Tibial artery (tissue), 4 donors: ENCODE measurements around the gene C14orf119.

Experiments
- DNase-seq, 2 donors: peaks; one replicate each; pipeline ENCODE4 v3.0.0-alpha.2; 2019
- H3K27ac ChIP-seq, 2 donors: fragments of 200-600 bp; sonication (generic) in 1 of 2; 1 replicate in 1 of 2; 2 replicates in 1 of 2; pipeline ENCODE4 v1.5.1; 2018 to 2019; ENCODE audit warnings: mild to moderate bottlenecking in 1 of 2
- H3K27me3 ChIP-seq, 2 donors: fragments of 200-600 bp; sonication (generic) in 1 of 2; one replicate each; pipeline versions ENCODE4 v1.5.1 to v1.6.0; 2016 to 2019
- H3K36me3 ChIP-seq, 3 donors: fragments of 200-600 bp; sonication (generic) in 2 of 3; one replicate each; pipeline ENCODE4 v1.5.1; 2016 to 2019; ENCODE audit warnings: mild to moderate bottlenecking in 2 of 3
- H3K4me1 ChIP-seq, 4 donors: fragments of 200-600 bp; sonication (generic) in 2 of 4; 1 replicate in 3 of 4; 2 replicates in 1 of 4; pipeline ENCODE4 v1.5.1; 2016 to 2019
- H3K4me3 ChIP-seq, 2 donors: fragments of 200-600 bp; sonication (generic) in 1 of 2; 1 replicate in 1 of 2; 2 replicates in 1 of 2; pipeline ENCODE4 v1.5.1; 2018 to 2019; ENCODE audit warnings: mild to moderate bottlenecking in 2 of 2
- H3K9me3 ChIP-seq, 3 donors: fragments of 200-600 bp; sonication (generic) in 1 of 3; one replicate each; pipeline ENCODE4 v1.5.1; 2016 to 2019
- CTCF ChIP-seq, 2 experiments: fragments of 200-600 bp in 1 of 2; fragments of 450-650 bp in 1 of 2; IDR thresholded peaks; one replicate each; pipeline ENCODE4 v1.5.1; 2017 to 2019; ENCODE audit warnings: antibody characterized with exemption in 2 of 2, mild to moderate bottlenecking in 1 of 2, moderate library complexity in 1 of 2
- intact Hi-C: fragments of 100-400 bp; cut with DNase I; formaldehyde crosslinking; loops from one replicate; pipeline ENCODE4 v1.15.0; 2023; ENCODE audit warnings: low total_unique reads

Gene C14orf119

DNA sequence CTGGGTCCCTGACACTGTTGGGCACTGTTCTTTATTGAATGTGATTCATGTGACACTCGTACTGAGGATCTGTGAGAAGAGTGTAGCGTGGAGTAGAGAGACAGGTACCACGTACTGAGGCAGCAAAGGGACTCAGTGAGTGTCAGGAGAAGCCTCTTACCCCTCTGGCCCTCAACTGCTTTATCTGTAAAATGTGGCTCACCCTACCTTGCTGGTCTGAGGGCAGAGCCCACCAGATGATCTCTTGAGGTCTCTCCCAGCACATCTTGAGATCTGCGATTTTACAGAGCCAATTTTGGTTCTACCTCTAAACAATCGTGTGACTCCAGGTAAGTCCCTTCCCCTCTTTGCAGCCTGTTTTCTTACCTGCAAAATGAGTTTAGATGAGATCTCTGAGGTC, 20.6 kb downstream of the C14orf119 start:
- H3K4me1 ChIP-seq, result peaks cover 0 to 7% (median under 1%) of the 10 kb centered on the region in 4 donors
- no peak overlapping the region for H3K27ac ChIP-seq
- H3K36me3 ChIP-seq, result no peaks in the 10 kb centered on the region
- H3K9me3 ChIP-seq, result no peaks in the 10 kb centered on the region
- no peak for DNase-seq
- no peak for TF ChIP-seq CTCF (IDR thresholded peaks at IDR 0.05)
- intact Hi-C loops, result no loop called here
- H3K27me3 ChIP-seq, result peaks cover 0 to 34% of the 10 kb centered on the region in 2 donors
- no peak overlapping the region for H3K4me3 ChIP-seq

- intact Hi-C loops, result no loop called here
- TF ChIP-seq CTCF (IDR thresholded peaks at IDR 0.05), result no peak
- Histone ChIP-seq H3K36me3 (no peaks in the 10 kb centered on the region), H3K27ac (no peak overlapping the region), H3K9me3 (no peaks in the 10 kb centered on the region), H3K4me3 (no peak overlapping the region), H3K4me1 (peaks cover 0 to 17% (median 8%) of the 10 kb centered on the region in 4 donors), H3K27me3 (peaks cover 0 to 26% of the 10 kb centered on the region in 2 donors)
- DNase-seq, result peak in 1 of 2 donors; percentile 62
These were observed 22.2 kb downstream of the C14orf119 start for GRCh38 chr14:23117371-23118020.

DNA sequence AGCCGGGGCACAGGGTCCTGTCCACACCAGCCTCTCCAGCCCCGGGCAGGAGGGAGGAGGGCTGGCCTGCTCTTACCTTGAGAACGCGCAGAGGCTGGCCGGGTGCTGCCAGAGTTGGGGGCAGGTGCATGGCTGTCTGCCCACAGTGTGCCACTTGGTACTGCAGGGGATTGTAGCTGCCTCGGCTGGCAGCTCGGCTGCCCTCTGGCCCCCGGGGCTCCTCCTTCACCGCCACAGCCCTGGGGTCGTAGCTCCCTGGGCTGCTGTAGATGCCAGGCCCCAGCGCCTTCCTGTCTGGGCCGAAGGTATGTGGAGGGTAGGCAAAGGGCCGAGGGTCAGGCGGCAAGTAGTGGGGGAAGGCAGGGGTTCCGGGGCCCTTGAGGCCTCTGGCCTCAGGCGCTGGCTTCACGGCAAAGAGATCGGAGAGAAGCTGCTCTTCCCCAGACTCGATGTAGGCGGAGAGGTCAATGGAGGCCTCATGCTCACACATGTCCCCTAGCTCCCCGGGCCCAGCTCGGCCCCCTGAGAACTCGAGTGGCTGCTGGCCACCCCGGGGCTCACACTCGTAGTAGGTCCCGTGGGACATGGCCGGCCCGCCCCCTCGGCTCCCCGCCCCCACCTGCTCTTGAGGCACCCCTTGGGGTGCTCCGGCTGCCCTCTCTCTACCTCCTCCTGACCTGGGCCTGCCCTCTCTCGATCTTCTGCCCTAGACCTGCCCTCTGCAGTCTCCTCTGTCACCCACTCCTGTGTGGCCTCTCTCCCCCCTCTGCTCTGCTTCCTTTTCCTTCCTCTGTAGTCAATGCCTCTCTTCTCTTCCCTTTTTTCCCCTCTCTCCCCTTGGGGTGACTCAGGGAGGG, 23.4 kb downstream of the C14orf119 start, which contains the start of gene CEBPE:
Gene CEBPE (minus strand): TSS at position 750 of the 857 bp plus-strand sequence. CDS start 164 bp downstream, at position 586.
- intact Hi-C loops, result no loop called here
- peaks cover 0 to 14% of the 10 kb centered on the region in 2 donors for H3K27me3 ChIP-seq
- no peak within 1 kb of the TSS for H3K4me3 ChIP-seq
- peak in 1 of 2 donors; percentile 57 for DNase-seq
- no peaks in the 10 kb centered on the region for H3K36me3 ChIP-seq
- H3K4me1 ChIP-seq, result peaks cover 0 to 22% (median 13%) of the 10 kb centered on the region in 4 donors
- TF ChIP-seq CTCF (IDR thresholded peaks at IDR 0.05), result no peak
- H3K9me3 ChIP-seq, result no peaks in the 10 kb centered on the region
- H3K27ac ChIP-seq, result no peak within 1 kb of the TSS

DNA sequence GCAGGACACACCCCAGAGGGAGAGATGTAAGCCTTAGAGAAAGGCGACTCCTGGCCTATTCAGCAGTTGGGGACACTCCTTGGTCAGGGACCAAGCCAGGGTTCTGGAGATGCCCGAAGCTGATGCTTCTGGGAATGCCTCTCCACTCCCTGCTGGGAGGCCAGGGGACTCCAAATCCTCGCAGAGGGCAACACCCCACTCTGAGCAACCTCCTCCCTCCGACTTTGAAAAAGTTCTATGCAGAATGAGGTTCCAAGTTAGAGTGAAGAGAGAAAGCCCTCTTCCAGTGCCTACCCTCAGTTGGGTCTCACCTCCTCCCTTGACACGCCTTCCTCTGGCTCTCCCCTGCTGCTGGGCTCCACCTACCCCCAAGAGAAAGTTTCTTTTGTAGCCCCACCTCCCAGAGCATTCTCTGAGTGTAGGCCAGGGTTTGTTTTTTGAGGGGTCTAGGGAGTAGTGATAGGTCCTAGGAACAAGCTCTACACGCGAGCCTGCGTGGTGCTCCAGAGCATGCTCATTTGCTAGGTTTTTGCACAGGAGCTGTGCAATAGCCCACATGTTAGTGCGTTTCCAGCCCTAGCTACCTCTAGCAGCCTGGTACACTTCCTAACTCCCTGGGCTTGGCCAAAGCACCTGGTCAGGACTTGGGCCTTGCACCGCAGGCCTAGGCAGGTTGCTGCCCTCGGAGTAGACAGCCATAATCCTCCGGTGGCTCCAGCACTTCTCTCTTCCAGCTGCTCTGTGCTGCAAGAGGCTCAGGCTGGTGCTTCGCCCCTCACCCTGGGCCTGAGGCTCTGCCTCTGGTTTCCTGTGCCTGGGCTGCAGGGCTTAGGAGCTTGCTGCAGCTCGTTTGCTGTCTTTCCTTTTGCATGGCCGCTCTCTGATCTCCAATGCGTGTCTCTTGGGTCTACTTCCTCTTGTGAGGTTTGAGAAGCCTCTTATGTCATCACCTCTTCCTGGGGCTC, 24.3 kb downstream of the C14orf119 start:
- no peak for TF ChIP-seq CTCF (IDR thresholded peaks at IDR 0.05)
- Histone ChIP-seq H3K36me3 (no peaks in the 10 kb centered on the region), H3K27ac (no peak overlapping the region), H3K27me3 (peaks cover 0 to 9% of the 10 kb centered on the region in 2 donors), H3K4me1 (peaks cover 0 to 29% (median 17%) of the 10 kb centered on the region in 4 donors), H3K9me3 (no peaks in the 10 kb centered on the region), H3K4me3 (no peak overlapping the region)
- peak in 1 of 2 donors; percentile 62 for DNase-seq
- intact Hi-C loops, result loop anchor here (1.0 kb wide), 1 partner anchor 68 kb away; no protein-coding TSS in a partner anchor
